Spleen (tissue), 11 donors: Measurements from ENCODE around the gene IFNA6. TPM values are rescaled to one million over a fixed set of nuclear protein-coding genes. Genes with fewer than 3 reads are reported as not detected.
"Not testable (repeated sequence)": the region's sequence is repeated elsewhere in the genome, so short reads cannot be mapped to it uniquely, and the experiment has no call there.

Experiments used
- DNase-seq: peaks from one replicate; pipeline ENCODE4 v3.0.0-alpha.2; 2020
- H3K27ac ChIP-seq, 8 donors: fragments of 200-600 bp; sonication (generic) in 7 of 8; 1 replicate in 4 of 8; 2 replicates in 4 of 8; pipeline versions ENCODE4 v1.5.0 to v1.8.0; 2016 to 2021; ENCODE audit warnings: inconsistent platforms in 4 of 8, mild to moderate bottlenecking in 4 of 8, moderate library complexity in 1 of 8
- H3K27me3 ChIP-seq, 7 donors: fragments of 200-600 bp; sonication (generic) in 6 of 7; replicated peaks in 1 of 7; 1 replicate in 4 of 7; 2 replicates in 3 of 7; pipeline versions ENCODE4 v1.5.0 to v1.8.0; 2016 to 2021; ENCODE audit warnings: inconsistent platforms in 3 of 7, mild to moderate bottlenecking in 1 of 7
- H3K36me3 ChIP-seq, 6 donors: fragments of 200-600 bp; sonication (generic) in 5 of 6; 1 replicate in 4 of 6; 2 replicates in 2 of 6; pipeline versions ENCODE4 v1.5.0 to v1.8.0; 2016 to 2021; ENCODE audit warnings: inconsistent platforms in 2 of 6
- H3K4me1 ChIP-seq, 6 donors: fragments of 200-600 bp; sonication (generic) in 5 of 6; 1 replicate in 3 of 6; 2 replicates in 3 of 6; pipeline versions ENCODE4 v1.5.0 to v1.8.0; 2016 to 2021; ENCODE audit warnings: inconsistent platforms in 3 of 6
- H3K4me3 ChIP-seq, 8 donors: fragments of 200-600 bp; sonication (generic) in 7 of 8; 1 replicate in 4 of 8; 2 replicates in 4 of 8; pipeline versions ENCODE4 v1.5.0 to v1.8.0; 2016 to 2021; ENCODE audit warnings: inconsistent platforms in 4 of 8, mild to moderate bottlenecking in 4 of 8, moderate library complexity in 2 of 8
- H3K9me3 ChIP-seq, 8 donors: fragments of 200-600 bp; sonication (generic) in 7 of 8; 1 replicate in 4 of 8; 2 replicates in 4 of 8; pipeline versions ENCODE4 v1.5.0 to v1.8.0; 2016 to 2021; ENCODE audit warnings: inconsistent platforms in 4 of 8
- CTCF ChIP-seq, 11 experiments: fragments of 200-600 bp in 7 of 11; fragments of 450-650 bp in 4 of 11; sonication (generic) in 4 of 11; IDR thresholded peaks in 8 of 11; conservative IDR thresholded peaks in 3 of 11; 1 replicate in 7 of 11; 2 replicates in 4 of 11; pipeline versions ENCODE4 v1.4.0 to v1.8.0; 2016 to 2021; ENCODE audit warnings: antibody characterized with exemption in 11 of 11, inconsistent platforms in 4 of 11, mild to moderate bottlenecking in 1 of 11
- POLR2A ChIP-seq, 3 donors: fragments of 450-650 bp; IDR thresholded peaks; one replicate each; pipeline ENCODE4 v1.5.1; 2017; ENCODE audit warnings: antibody characterized with exemption in 3 of 3, mild to moderate bottlenecking in 1 of 3
- POLR2AphosphoS5 ChIP-seq, 3 donors: sonication (generic); formaldehyde crosslinking; IDR thresholded peaks; one replicate each; pipeline ENCODE4 v1.5.1; 2017; ENCODE audit warnings: antibody characterized with exemption in 3 of 3
- WGBS, 5 donors: extraction: QIAGEN DNeasy Blood & Tissue Kit in 3 of 5; methylation state at CpG; one replicate each; pipeline versions ENCODE4 v1.1.5 to v1.1.7; 2013 to 2018; 5-methylcytosine and 5-hydroxymethylcytosine counted together
- intact Hi-C: fragments of 100-400 bp; cut with DNase I; formaldehyde crosslinking; loops from one replicate; pipeline ENCODE4 v1.15.0; 2023; ENCODE audit warnings: low total_unique reads
- polyA plus RNA-seq, 3 donors: library from polyadenylated mRNA; stranded (reverse); fragments of 200-250 nt; gene quantifications; one replicate each; pipeline ENCODE4 v1.2.1, GENCODE V29; 2013
- total RNA-seq, 7 donors: library from RNA; depleted of rRNA in 3 of 7; stranded (reverse); fragments of >200 nt in 3 of 7; fragmentation: NEBNext Ultra II Directional in 4 of 7; extraction: Animal tissue kit (Norgen Biotek cat#: 25700) in 4 of 7; gene quantifications; one replicate each; pipeline versions ENCODE4 v1.1.0 to v1.2.1, GENCODE V29; 2016 to 2021
- donor health status: healthy with polysubstance abuse.
- donor health status: DM: no; HTN: no; CAD: no; lungs with moderate emphysema.
- donor health status: DM: no; HTN: no; CAD: no.
- donor health status: Bipolar disorder and iron deficiency.
- donor health status: healthy.
- donor health status: DM: no; HTN: no; CAD: no.
- donor health status: DM: yes; HTN: yes; CAD: no.

IFNA6 gene
- total and polyA plus RNA-seq, 10 donors: 0.23 TPM; not detected in 9

- H3K27me3 ChIP-seq: peaks cover 0 to 28% (median 2%) of the 10 kb centered on the region in 7 donors
- DNase-seq: no peak
- 59 to 67% (median 64%) methylated on average over 4 of the region's 4 CpGs for WGBS, 5 donors
- H3K4me3 ChIP-seq: no peak overlapping the region
- H3K36me3 ChIP-seq: no peaks in the 10 kb centered on the region
- H3K27ac ChIP-seq: no peak overlapping the region
- peaks cover 0 to 35% (median 26%) of the 10 kb centered on the region in 6 donors for H3K4me1 ChIP-seq
- H3K9me3 ChIP-seq: no peaks in the 10 kb centered on the region
- intact Hi-C loops: no loop called here
- TF ChIP-seq POLR2A (IDR thresholded peaks at IDR 0.05) (no peak), POLR2AphosphoS5 (IDR thresholded peaks at IDR 0.05) (no peak)
Observed at GRCh38 chr9:21383627-21384026, 32.9 kb upstream of the IFNA6 start.

DNA sequence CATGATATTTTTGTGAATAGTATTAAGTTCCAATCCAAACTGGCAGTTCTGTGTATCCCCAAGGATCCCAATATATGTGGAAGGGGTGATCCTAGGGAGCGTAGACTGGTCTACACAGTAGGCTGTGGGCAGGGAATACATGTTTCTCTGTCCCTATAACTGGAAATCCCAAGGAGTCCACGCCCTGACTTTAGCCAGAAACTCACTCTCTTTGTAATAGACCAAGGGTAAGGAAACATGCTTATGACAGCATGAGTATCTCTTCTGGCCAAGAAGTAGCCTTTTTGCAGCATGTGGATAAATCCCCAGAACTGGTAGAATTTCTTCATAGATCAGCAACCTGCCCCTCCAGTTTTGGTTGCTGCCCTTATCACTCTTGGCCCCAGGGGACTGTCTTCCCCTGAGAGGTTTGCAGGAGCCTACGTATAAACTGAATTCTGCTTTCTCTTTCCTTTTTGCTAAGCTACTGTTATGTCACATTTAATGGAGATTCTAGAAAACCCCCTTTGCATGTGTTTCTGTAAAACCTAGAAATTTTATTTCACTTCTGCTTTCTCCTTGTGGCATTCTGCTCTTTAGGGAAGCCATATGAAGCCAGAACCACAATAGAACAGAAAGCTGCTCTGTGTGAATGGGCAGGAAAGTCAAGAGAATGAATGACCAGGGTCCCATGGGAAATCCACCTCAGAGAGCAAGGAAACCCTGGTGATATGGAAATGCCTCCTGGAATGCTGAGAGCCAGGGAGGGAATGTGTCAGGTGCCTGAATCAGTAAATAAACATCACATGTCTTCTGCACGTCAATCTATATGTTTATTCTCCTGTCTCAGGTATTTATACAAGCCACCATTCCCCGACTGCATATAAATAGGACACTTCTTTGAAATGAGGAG lies 31.0 kb upstream of the IFNA6 start:
- DNase-seq: no peak
- WGBS, 5 donors: 51 to 59% (median 56%) methylated on average over 5 of the region's 5 CpGs
- no peak for TF ChIP-seq POLR2AphosphoS5 (IDR thresholded peaks at IDR 0.05)
- no peak for TF ChIP-seq CTCF (IDR thresholded peaks at IDR 0.05 in 8 of 11, conservative IDR thresholded peaks at IDR 0.05 in 3 of 11)
- TF ChIP-seq POLR2A (IDR thresholded peaks at IDR 0.05): no peak
- H3K27me3 ChIP-seq: peaks cover 0 to 20% (median 0%) of the 10 kb centered on the region in 7 donors
- peak overlapping the region in 2 of 8 donors; percentile 4 to 32 for H3K4me3 ChIP-seq
- peaks cover 0 to 35% (median 26%) of the 10 kb centered on the region in 6 donors for H3K4me1 ChIP-seq
- intact Hi-C loops: no loop called here
- H3K9me3 ChIP-seq: no peaks in the 10 kb centered on the region
- peak overlapping the region in 1 of 8 donors; percentile 13 for H3K27ac ChIP-seq
- H3K36me3 ChIP-seq: no peaks in the 10 kb centered on the region

DNA sequence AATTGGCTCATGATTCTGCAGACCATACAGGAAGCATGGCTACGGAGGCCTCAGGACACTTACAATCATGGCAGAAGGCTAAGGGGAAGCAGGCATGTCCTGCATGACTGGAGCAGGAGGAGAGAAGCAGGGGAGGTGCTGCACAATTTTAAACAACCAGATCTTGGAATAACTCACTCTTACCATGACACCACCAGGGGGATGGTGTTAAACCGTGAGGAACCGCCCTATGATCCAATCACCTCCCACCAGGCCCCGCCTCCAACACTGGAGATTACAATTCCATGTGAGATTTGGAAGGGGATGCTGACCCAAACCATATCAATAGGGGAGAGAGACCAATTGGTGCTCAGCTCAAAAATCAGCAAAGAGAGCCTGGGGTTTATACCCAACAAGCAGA lies 20.8 kb upstream of the IFNA6 start:
- WGBS, 5 donors: 77 to 92% (median 81%) methylated on average over 4 of the region's 4 CpGs
- intact Hi-C loops: not testable (repeated sequence)
- H3K27me3 ChIP-seq: peaks cover 0 to 11% (median 0%) of the 10 kb centered on the region in 7 donors

DNA sequence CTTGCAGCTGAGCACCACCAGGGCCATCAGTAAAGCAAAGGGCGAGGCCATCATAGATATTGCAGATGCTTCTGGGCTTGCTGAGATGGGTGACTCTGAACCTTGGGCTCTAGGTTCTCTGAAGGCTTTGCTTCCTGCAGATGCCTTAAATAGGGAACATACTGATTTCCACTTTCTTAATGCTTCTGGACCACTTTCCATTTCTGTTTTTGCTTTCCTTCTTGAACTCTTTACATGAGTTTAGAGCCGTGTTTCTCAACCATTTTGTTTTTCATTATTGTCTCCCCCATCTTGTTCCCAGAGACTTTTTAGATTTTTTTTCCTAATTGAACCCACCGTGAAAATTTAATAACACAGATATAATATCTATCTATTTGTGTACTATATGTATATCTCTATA lies 17.3 kb upstream of the IFNA6 start, which contains the start of gene IFNA13:
TSS of gene IFNA13 (minus strand) at position 101 of the 400 bp plus-strand sequence. CDS start at position 54, 47 bp downstream.
- Histone ChIP-seq H3K27me3 (peaks cover 0 to 9% (median 0%) of the 10 kb centered on the region in 7 donors), H3K9me3 (no peaks in the 10 kb centered on the region), H3K4me1 (no peaks in the 10 kb centered on the region), H3K4me3 (no peak within 1 kb of the TSS), H3K27ac (no peak within 1 kb of the TSS), H3K36me3 (no peaks in the 10 kb centered on the region)
- no peak for DNase-seq
- WGBS, 5 donors: 87 to 96% (median 91%) methylated on average over 3 of the region's 3 CpGs
- intact Hi-C loops: no loop called here
- no peak for TF ChIP-seq CTCF (IDR thresholded peaks at IDR 0.05 in 8 of 11, conservative IDR thresholded peaks at IDR 0.05 in 3 of 11)
- no peak for TF ChIP-seq POLR2AphosphoS5 (IDR thresholded peaks at IDR 0.05)
- no peak for TF ChIP-seq POLR2A (IDR thresholded peaks at IDR 0.05)

More for the DNA sequence above, 20.8 kb upstream of the IFNA6 start:
- not testable (repeated sequence) for DNase-seq, H3K4me1 ChIP-seq, H3K4me3 ChIP-seq, H3K9me3 ChIP-seq, H3K27ac ChIP-seq, H3K36me3 ChIP-seq

DNA sequence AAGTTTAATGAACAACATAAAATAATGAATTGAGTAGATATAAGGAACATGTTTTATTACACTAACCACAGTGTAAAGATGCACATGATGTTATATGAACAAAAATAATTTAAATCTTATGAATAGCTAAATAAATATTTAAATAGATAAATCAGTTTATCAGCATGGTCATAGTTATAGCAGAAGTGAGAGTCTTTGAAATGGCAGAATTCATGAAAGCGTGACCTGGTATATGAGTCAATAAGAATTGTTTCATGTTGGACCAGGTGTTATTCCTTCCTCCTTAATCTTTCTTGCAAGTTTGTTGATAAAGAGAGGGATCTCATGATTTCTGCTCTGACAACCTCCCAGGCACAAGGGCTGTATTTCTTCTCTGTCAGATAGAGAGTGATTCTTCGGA lies 16.5 kb upstream of the IFNA6 start:
- H3K36me3 ChIP-seq, H3K4me1 ChIP-seq, DNase-seq, H3K27ac ChIP-seq, H3K9me3 ChIP-seq, H3K4me3 ChIP-seq, intact Hi-C loops, H3K27me3 ChIP-seq: not testable (repeated sequence)
- 71 to 90% (median 85%) methylated on average over 1 of the region's 2 CpGs for WGBS, 5 donors
